Skeletal muscle satellite cell (primary cell): ENCODE data around the gene SLFN5.
A peak's percentile ranks its signal among the peaks of the same experiment; 100 is the strongest.
"Not testable (repeated sequence)": the region's sequence is repeated elsewhere in the genome, so short reads cannot be mapped to it uniquely, and the experiment has no call there.

ENCODE experiments used
- H3K27me3 ChIP-seq: 2 replicates; pipeline ENCODE4 v1.7.0; 2013; ENCODE audit warnings: low read length; ENCODE audit not compliant: control insufficient read depth, insufficient read depth
- H3K36me3 ChIP-seq: 2 replicates; pipeline ENCODE4 v1.7.0; 2013; ENCODE audit warnings: mild to moderate bottlenecking, control low read depth, low read length; ENCODE audit not compliant: insufficient read depth
- H3K4me1 ChIP-seq: 2 replicates; pipeline ENCODE4 v1.7.0; 2013; ENCODE audit warnings: low read length; ENCODE audit not compliant: control insufficient read depth, insufficient read depth
- H3K4me2 ChIP-seq: 2 replicates; pipeline ENCODE4 v1.7.0; 2013; ENCODE audit warnings: mild to moderate bottlenecking, low read length
- H3K4me3 ChIP-seq: 2 replicates; pipeline ENCODE4 v1.7.0; 2013; ENCODE audit warnings: low read length
- H3K9ac ChIP-seq: 2 replicates; pipeline ENCODE4 v1.7.0; 2013; ENCODE audit warnings: mild to moderate bottlenecking, low read depth, low read length, moderate library complexity
- H3K9me3 ChIP-seq: replicated peaks from 2 replicates; pipeline ENCODE4 v1.7.0; 2013; ENCODE audit warnings: mild to moderate bottlenecking, control low read depth, low read length

SLFN5 gene

DNA sequence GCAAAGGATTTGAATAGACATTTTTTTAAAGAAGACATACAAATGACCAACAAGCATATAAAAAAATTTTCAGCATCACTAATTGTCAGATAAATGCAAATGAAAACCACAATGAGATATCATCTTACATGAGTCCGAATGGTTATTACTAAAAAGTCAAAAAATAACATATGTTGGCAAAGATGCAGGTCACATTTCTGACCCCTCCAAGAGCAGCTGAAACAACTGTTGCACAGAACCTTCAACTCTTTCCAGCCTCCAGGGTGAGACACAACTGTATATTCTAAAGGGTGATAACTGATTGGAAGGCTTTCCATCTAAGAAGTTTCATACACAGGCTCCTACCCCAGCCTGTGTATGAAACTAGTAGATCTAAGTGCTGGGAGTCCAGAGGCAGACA is 51.9 kb downstream of the SLFN5 start:
- no peaks in the 10 kb centered on the region for H3K36me3 ChIP-seq
- no peak overlapping the region for H3K9ac ChIP-seq
- peaks cover 5% of the 10 kb centered on the region for H3K27me3 ChIP-seq
- H3K4me3 ChIP-seq, result no peak overlapping the region
- H3K9me3 ChIP-seq, result no peaks in the 10 kb centered on the region
- no peak overlapping the region for H3K4me2 ChIP-seq
- H3K4me1 ChIP-seq, result peaks cover 32% of the 10 kb centered on the region

DNA sequence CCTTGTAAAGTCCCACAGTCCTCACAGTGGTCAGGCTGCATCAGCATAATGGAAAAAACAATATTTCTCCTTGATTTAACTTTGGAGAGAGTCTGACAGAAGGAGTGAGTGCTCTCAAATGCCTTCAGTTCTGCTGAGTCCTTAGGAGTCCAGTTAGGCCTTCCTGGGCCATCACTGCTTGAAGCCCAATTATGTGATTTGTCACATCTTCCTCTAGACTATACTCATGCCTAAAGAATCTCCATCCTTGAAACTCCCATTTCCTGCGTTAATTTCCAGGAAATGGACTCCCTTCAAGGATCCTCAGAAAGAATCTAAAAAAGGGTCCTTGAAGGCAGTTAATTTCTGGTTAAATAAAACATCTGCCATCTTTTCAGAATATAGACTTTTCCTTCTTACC is 52.8 kb downstream of the SLFN5 start:
- H3K9ac ChIP-seq, result no peak overlapping the region
- no peak overlapping the region for H3K4me3 ChIP-seq
- H3K4me2 ChIP-seq, result no peak overlapping the region
- peaks cover 5% of the 10 kb centered on the region for H3K27me3 ChIP-seq
- H3K4me1 ChIP-seq, result peaks cover 32% of the 10 kb centered on the region
- no peaks in the 10 kb centered on the region for H3K9me3 ChIP-seq
- no peaks in the 10 kb centered on the region for H3K36me3 ChIP-seq

DNA sequence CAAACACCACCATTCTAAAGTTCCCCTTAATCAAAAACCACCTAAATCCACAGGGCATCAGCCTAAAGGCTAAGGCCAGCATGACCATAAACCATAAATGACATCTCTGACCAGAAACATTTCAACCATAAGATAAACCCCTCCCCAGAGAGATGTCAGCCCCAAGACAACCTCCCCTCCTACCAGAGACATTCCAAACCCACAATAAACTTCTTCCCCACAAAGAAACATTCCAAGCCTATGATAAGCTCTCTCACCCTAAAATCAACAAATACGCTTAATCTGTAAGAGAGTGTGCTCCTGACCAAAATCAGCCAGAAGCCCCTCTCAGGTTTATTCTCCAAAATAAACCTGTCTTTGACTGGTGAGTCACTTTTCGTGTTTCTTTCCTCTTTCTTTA is 54.8 kb downstream of the SLFN5 start:
- H3K4me3 ChIP-seq, result no peak overlapping the region
- peaks cover 5% of the 10 kb centered on the region for H3K27me3 ChIP-seq
- no peak overlapping the region for H3K4me2 ChIP-seq
- H3K9me3 ChIP-seq, result no peaks in the 10 kb centered on the region
- H3K9ac ChIP-seq, result no peak overlapping the region
- no peaks in the 10 kb centered on the region for H3K36me3 ChIP-seq
- H3K4me1 ChIP-seq, result peaks cover 21% of the 10 kb centered on the region

DNA sequence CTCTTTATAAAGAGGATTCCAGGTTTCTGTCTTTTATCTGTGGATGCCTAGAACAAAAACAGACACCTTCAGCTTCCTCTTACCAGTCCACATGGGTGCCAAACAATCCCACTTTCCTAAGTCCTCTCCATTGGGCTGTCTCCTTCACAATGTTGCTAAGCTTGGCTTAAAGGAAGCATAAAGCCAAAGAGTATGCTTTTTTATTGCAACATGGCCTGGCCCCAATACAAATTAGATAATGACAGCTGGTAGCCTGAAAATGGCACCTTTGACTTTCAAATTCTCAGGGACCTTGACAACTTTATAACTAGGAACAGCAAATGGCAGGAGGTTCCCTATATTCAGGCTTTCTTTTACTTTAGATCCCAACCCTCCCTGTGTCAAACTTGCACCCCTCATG is 55.8 kb downstream of the SLFN5 start:
- no peak overlapping the region for H3K4me2 ChIP-seq
- peaks cover 5% of the 10 kb centered on the region for H3K27me3 ChIP-seq
- no peak overlapping the region for H3K9ac ChIP-seq

DNA sequence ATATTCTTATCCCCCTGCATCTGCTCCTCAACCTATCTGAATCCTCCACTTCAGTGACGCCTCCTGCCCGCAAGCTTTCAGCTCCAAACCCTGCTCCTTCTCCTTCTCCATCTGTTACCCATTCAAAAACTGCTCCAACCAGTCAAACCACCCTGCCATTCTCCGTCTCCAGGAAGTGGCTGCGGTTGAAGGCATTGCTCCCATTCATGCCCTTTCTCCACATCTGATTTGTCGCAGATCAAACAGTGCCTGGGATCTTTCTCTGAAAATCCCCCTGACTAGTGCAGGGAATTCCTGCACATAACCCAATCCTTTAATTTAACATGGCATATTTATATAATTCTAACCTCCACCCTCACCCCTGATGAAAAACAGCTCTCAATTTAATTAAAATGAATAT is 56.3 kb downstream of the SLFN5 start:
- no peaks in the 10 kb centered on the region for H3K36me3 ChIP-seq
- no peak overlapping the region for H3K9ac ChIP-seq
- H3K9me3 ChIP-seq, result no peaks in the 10 kb centered on the region
- H3K4me2 ChIP-seq, result no peak overlapping the region
- peaks cover 5% of the 10 kb centered on the region for H3K27me3 ChIP-seq
- peaks cover 14% of the 10 kb centered on the region for H3K4me1 ChIP-seq
- no peak overlapping the region for H3K4me3 ChIP-seq

More for the DNA sequence above, 55.8 kb downstream of the SLFN5 start:
- Histone ChIP-seq H3K4me1 (peaks cover 14% of the 10 kb centered on the region), H3K9me3 (no peaks in the 10 kb centered on the region), H3K36me3 (no peaks in the 10 kb centered on the region), H3K4me3 (no peak overlapping the region)

DNA sequence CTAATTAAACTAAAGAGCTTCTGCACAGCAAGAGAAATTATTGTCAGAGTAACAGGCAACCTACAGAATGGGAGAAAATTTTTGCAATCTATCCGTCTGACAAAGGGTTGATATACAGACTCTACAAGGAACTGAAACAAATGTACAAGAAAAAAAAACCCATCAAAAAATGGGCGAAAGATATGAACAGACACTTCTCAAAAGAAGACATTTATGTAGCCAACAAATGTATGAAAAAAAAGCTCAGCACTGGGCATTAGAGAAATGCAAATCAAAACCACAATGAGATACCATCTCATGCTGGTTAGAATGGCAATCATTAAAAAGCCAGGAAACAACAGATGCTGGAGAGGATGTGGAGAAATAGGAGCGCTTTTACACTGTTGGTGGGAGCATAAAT is 66.5 kb downstream of the SLFN5 start:
- not testable (repeated sequence) for H3K4me2 ChIP-seq, H3K9ac ChIP-seq, H3K4me3 ChIP-seq, H3K36me3 ChIP-seq, H3K9me3 ChIP-seq
- Histone ChIP-seq H3K27me3 (peaks cover 13% of the 10 kb centered on the region), H3K4me1 (peaks cover 12% of the 10 kb centered on the region)

DNA sequence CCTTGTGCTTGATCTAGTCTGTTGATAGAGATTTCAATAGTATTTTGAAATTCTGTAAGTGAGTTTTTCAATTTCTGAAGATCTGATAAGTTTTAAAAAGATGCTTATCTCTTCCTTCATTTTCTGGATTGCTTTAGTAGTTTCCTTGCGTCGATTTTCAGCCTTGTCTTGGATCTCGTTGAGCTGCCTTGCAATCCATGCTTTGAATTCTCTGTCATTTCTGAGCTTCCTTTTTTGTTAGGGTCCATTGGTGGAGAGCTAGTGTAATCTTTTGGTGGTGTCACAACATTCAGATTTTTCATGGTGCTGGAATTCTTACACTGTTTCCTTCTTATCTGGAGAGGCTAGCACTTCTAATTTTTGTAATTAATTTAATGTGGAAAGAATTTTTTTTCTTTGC is 69.5 kb downstream of the SLFN5 start:
- H3K27me3 ChIP-seq, result peaks cover 11% of the 10 kb centered on the region
- H3K4me2 ChIP-seq, result no peak overlapping the region
- H3K9me3 ChIP-seq, result no peaks in the 10 kb centered on the region
- H3K36me3 ChIP-seq, result no peaks in the 10 kb centered on the region
- no peak overlapping the region for H3K9ac ChIP-seq
- no peak overlapping the region for H3K4me3 ChIP-seq
- H3K4me1 ChIP-seq, result peaks cover 24% of the 10 kb centered on the region

DNA sequence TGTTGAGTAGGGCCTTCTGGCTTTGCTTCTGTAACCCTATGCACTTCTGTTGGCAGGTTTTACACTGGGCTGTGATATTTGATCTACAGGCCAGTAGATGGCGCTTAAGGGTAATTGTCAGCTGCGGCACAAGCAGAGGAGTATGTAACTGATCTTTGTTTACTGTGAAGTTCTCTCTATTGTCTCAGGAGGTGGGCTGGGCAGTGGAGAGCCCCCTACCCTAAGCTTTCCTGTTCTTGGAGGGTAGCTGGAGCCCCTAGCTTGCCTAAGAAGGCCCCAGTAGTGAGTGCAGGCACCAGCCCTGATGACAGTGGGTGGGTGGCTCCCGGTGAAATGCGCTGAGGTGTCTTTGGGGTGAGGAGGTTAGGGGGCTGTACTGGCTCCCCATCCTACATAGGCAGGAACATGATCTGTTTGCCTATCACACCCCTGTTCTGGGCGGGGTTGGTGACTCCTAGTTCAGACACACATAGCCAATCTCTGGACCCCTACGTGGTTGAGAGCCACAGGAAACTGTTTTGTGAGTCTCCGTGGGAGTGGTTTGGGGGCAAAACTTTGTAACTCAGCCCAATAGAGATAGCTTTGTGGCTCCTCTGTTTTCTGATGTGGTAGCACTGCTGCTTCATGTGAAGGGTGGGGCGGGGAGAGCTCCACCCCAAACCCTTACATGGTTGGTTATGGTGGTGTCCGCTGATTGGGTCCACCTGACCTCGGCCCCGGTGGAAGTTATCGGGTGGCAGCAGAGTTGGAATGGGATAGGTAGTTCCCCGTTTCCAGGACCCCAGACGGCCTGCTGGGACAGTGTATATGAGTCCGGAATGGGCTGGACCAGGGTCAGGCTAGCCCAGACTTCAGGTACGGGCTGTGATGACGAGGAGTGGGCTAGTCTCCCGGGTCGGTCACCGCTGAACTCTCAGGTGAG is 70.2 kb downstream of the SLFN5 start:
- Histone ChIP-seq H3K27me3 (peaks cover 11% of the 10 kb centered on the region), H3K9ac (peak overlapping the region; percentile 25)

DNA sequence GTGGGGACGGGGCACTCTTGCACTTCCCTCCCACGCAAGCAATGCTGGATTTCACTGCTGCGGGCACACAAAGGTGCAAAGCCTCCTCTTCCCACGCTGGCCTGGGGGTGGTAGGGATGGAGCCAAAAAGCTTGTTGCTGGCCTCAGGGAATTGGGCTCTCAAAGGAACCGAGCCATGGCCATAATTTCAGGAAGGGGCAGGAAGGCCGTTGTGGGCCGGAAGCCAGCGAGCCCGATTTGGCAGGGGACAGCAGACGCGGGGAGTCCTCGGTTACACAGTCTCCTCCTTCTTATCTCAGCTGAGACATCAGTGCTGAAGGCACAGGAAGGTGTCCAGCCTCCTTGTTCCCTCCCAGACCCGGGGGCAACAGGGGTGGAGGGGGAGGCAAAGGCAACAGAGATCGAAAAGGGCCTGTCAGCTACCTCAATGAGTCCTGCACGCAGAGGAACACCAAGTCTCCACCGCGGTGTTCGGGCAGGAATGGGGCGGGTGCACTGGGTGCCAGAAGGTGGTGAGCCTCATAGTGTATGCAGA is 71.1 kb downstream of the SLFN5 start:
- Histone ChIP-seq H3K9ac (no peak overlapping the region), H3K27me3 (peaks cover 16% of the 10 kb centered on the region)

More for the DNA sequence above, 70.2 kb downstream of the SLFN5 start:
- H3K4me3 ChIP-seq, result peak overlapping the region; percentile 20
- no peaks in the 10 kb centered on the region for H3K36me3 ChIP-seq
- no peaks in the 10 kb centered on the region for H3K9me3 ChIP-seq
- H3K4me1 ChIP-seq, result peaks cover 24% of the 10 kb centered on the region
- H3K4me2 ChIP-seq, result peak overlapping the region; percentile 71

DNA sequence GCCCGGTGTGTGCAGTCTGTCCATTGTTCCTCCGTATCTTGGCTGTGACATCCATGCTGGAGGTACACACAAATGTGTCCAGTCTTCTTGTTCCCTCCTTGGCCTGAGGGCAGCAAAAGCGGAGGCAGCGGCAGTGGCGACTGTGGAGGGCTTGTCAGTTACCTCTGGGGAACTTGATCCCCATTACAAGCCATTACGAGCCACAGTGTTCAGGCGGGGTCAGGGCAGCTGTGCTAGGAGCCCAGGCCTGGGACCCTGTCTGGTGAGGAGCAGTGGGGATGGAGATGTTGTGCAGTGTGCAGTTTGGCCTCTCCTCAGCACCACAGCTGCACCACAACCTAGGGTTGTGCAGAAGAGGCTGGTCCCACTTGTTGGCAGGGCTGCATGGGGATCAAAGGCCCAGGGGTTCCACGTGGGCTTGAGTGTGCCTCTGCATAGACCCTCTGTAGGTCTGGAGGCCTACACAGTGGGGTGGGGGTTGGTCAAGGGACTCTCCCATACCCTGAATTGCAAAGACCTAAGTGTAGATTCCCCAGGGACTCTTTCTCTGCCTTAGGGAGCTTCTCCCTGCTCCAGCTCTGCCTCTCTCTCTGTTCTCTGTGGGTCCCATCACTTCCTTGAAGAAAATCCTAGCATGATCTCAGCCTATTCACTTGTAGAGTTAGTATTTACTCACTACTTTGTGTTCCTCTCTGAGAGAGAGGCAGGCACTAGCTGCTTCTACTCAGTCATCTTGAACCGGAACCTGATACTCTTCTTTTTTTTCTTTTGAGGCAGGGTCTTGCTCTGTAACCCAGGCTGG is 71.7 kb downstream of the SLFN5 start:
- Histone ChIP-seq H3K4me2 (no peak overlapping the region), H3K9ac (no peak overlapping the region), H3K36me3 (no peaks in the 10 kb centered on the region), H3K27me3 (peaks cover 16% of the 10 kb centered on the region), H3K9me3 (no peaks in the 10 kb centered on the region), H3K4me1 (peaks cover 24% of the 10 kb centered on the region), H3K4me3 (no peak overlapping the region)

More for the DNA sequence above, 71.1 kb downstream of the SLFN5 start:
- H3K4me3 ChIP-seq, result no peak overlapping the region
- H3K36me3 ChIP-seq, result no peaks in the 10 kb centered on the region
- no peaks in the 10 kb centered on the region for H3K9me3 ChIP-seq
- H3K4me1 ChIP-seq, result peaks cover 24% of the 10 kb centered on the region
- H3K4me2 ChIP-seq, result no peak overlapping the region

DNA sequence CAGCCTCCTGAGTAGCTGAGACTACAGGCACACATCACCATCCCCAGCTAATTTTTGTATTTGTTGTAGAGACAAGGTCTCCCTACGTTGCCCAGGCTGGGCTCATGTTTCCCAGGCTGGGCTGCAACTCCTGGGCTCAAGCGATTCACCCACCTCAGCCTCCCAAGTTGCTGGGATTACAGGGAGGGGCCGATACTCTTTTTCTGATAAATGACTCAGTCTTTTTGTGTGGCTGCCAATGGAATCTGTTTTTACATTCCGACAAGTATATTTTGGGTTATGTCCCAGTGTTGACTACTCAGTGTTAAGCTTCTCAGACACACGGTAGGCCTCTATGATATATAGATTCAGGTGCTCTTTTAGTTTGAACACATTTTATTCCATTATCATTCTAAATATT is 72.4 kb downstream of the SLFN5 start:
- peaks cover 21% of the 10 kb centered on the region for H3K27me3 ChIP-seq
- no peak overlapping the region for H3K4me3 ChIP-seq
- no peak overlapping the region for H3K4me2 ChIP-seq
- peaks cover 24% of the 10 kb centered on the region for H3K4me1 ChIP-seq
- H3K36me3 ChIP-seq, result no peaks in the 10 kb centered on the region
- H3K9ac ChIP-seq, result no peak overlapping the region
- no peaks in the 10 kb centered on the region for H3K9me3 ChIP-seq
